H9 (cell line): Measurements from ENCODE around the gene PKNOX2. TPM values are rescaled to one million over a fixed set of nuclear protein-coding genes. Genes with fewer than 3 reads are reported as not detected.

ENCODE experiments used
- DNase-seq: peaks from one replicate; pipeline ENCODE4 v3.0.0-alpha.2; 2017
- H2AFZ ChIP-seq: one replicate; pipeline ENCODE4 v1.6.1; 2013; ENCODE audit warnings: mild to moderate bottlenecking, low read length, control low read depth, moderate library complexity
- H2AK5ac ChIP-seq: 2 replicates; pipeline ENCODE4 v1.6.1; 2013; ENCODE audit warnings: low read length, control low read depth, mixed read lengths; ENCODE audit not compliant: insufficient read length
- H2BK120ac ChIP-seq: one replicate; pipeline ENCODE4 v1.6.1; 2013; ENCODE audit warnings: low read depth, mild to moderate bottlenecking, low read length, control low read depth, inconsistent platforms; ENCODE audit not compliant: poor library complexity, severe bottlenecking
- H2BK12ac ChIP-seq: 2 replicates; pipeline ENCODE4 v1.6.1; 2013; ENCODE audit warnings: low read length, control low read depth, mixed read lengths, low read depth; ENCODE audit not compliant: insufficient read length
- H2BK15ac ChIP-seq: 2 replicates; pipeline ENCODE4 v1.6.1; 2013; ENCODE audit warnings: low read depth, low read length, control low read depth
- H2BK20ac ChIP-seq: one replicate; pipeline ENCODE4 v1.6.1; 2013; ENCODE audit warnings: low read depth, mild to moderate bottlenecking, low read length, control low read depth, inconsistent platforms; ENCODE audit not compliant: poor library complexity, severe bottlenecking
- H2BK5ac ChIP-seq: 2 replicates; pipeline ENCODE4 v1.6.1; 2013; ENCODE audit warnings: low read length, control low read depth, mixed read lengths; ENCODE audit not compliant: insufficient read length
- H3K14ac ChIP-seq: 2 replicates; pipeline ENCODE4 v1.6.1; 2013; ENCODE audit warnings: low read length, control low read depth; ENCODE audit not compliant: insufficient read depth
- H3K18ac ChIP-seq: 2 replicates; pipeline ENCODE4 v1.6.1; 2013; ENCODE audit warnings: low read depth, mild to moderate bottlenecking, mixed read lengths, low read length, control low read depth; ENCODE audit not compliant: insufficient read length
- H3K23ac ChIP-seq: 2 replicates; pipeline ENCODE4 v1.6.1; 2013; ENCODE audit warnings: low read length, control low read depth, mixed read lengths, low read depth; ENCODE audit not compliant: insufficient read length
- H3K23me2 ChIP-seq: 2 replicates; pipeline ENCODE4 v1.6.1; 2013; ENCODE audit warnings: low read depth, mild to moderate bottlenecking, mixed read lengths, low read length, control low read depth; ENCODE audit not compliant: insufficient read length, poor library complexity, severe bottlenecking
- H3K27ac ChIP-seq: 2 replicates; pipeline ENCODE4 v1.5.1; 2013; ENCODE audit warnings: low read length, control low read depth, mixed read lengths, low read depth; ENCODE audit not compliant: insufficient read length
- H3K27me3 ChIP-seq: 2 replicates; pipeline ENCODE4 v1.6.1; 2013; ENCODE audit warnings: low read length, control low read depth, inconsistent platforms; ENCODE audit not compliant: insufficient read depth
- H3K4ac ChIP-seq: 2 replicates; pipeline ENCODE4 v1.6.1; 2013; ENCODE audit warnings: low read depth, mild to moderate bottlenecking, control low read depth, inconsistent platforms, low read length, moderate library complexity
- H3K4me1 ChIP-seq: 2 replicates; pipeline ENCODE4 v1.6.1; 2013; ENCODE audit warnings: low read length, control low read depth, inconsistent platforms; ENCODE audit not compliant: insufficient read depth
- H3K4me2 ChIP-seq: 2 replicates; pipeline ENCODE4 v1.6.1; 2013; ENCODE audit warnings: low read length, control low read depth, mixed read lengths; ENCODE audit not compliant: insufficient read length, insufficient read depth
- H3K56ac ChIP-seq: 2 replicates; pipeline ENCODE4 v1.6.1; 2013; ENCODE audit warnings: low read depth, mild to moderate bottlenecking, mixed read lengths, low read length, control low read depth; ENCODE audit not compliant: insufficient read length
- H3K79me1 ChIP-seq: 2 replicates; pipeline ENCODE4 v1.6.1; 2013; ENCODE audit warnings: low read depth, mild to moderate bottlenecking, moderate library complexity, low read length, control low read depth, inconsistent platforms; ENCODE audit not compliant: insufficient read depth, poor library complexity, severe bottlenecking
- H3K79me2 ChIP-seq: 2 replicates; pipeline ENCODE4 v1.6.1; 2013; ENCODE audit warnings: low read length, control low read depth, inconsistent platforms; ENCODE audit not compliant: insufficient read depth
- H3K9ac ChIP-seq: 2 replicates; pipeline ENCODE4 v1.6.1; 2013; ENCODE audit warnings: low read length, control low read depth, mixed read lengths; ENCODE audit not compliant: insufficient read length; ENCODE audit errors: extremely low read depth
- H3K9me3 ChIP-seq: one replicate; pipeline ENCODE4 v1.6.1; 2013; ENCODE audit warnings: low read depth, low read length, inconsistent platforms; ENCODE audit not compliant: control insufficient read depth
- H3T11ph ChIP-seq: one replicate; pipeline ENCODE4 v1.6.1; 2013; ENCODE audit warnings: mild to moderate bottlenecking, low read length, control low read depth, inconsistent platforms
- H4K20me1 ChIP-seq: one replicate; pipeline ENCODE4 v1.6.1; 2013; ENCODE audit not compliant: control insufficient read depth, insufficient read length, insufficient read depth
- H4K5ac ChIP-seq: 2 replicates; pipeline ENCODE4 v1.6.1; 2013; ENCODE audit warnings: low read depth, mild to moderate bottlenecking, mixed read lengths, low read length, control low read depth; ENCODE audit not compliant: insufficient read length
- H4K8ac ChIP-seq: replicated peaks from 2 replicates; pipeline ENCODE4 v1.6.1; 2013; ENCODE audit warnings: low read length, control low read depth, mixed read lengths, low read depth; ENCODE audit not compliant: insufficient read length
- H4K91ac ChIP-seq: 2 replicates; pipeline ENCODE4 v1.6.1; 2013; ENCODE audit warnings: low read depth, mild to moderate bottlenecking, moderate library complexity, mixed read lengths, low read length, control low read depth; ENCODE audit not compliant: insufficient read length
- H3K27ac Mint-ChIP-seq, 3 experiments: 2 replicates in 2 of 3; 3 replicates in 1 of 3; pipeline ENCODE4 v1.8.0; 2020 to 2021; ENCODE audit warnings: mixed read lengths in 3 of 3, mild to moderate bottlenecking in 1 of 3, moderate library complexity in 1 of 3
- H3K27me3 Mint-ChIP-seq: 2 replicates; pipeline ENCODE4 v1.8.0; 2021; ENCODE audit warnings: low read depth, mild to moderate bottlenecking, moderate library complexity, mixed read lengths
- H3K36me3 Mint-ChIP-seq, 3 experiments: 2 replicates in 2 of 3; 3 replicates in 1 of 3; pipeline ENCODE4 v1.8.0; 2020 to 2021; ENCODE audit warnings: low read depth in 3 of 3, mixed read lengths in 3 of 3; ENCODE audit not compliant: insufficient read depth in 1 of 3
- H3K4me1 Mint-ChIP-seq, 2 experiments: 2 replicates each; pipeline ENCODE4 v1.8.0; 2020; ENCODE audit warnings: mixed read lengths in 2 of 2
- H3K4me3 Mint-ChIP-seq, 2 experiments: 2 replicates in 1 of 2; 3 replicates in 1 of 2; pipeline ENCODE4 v1.8.0; 2020 to 2021; ENCODE audit warnings: mild to moderate bottlenecking in 2 of 2, mixed read lengths in 2 of 2, moderate library complexity in 1 of 2
- H3K9me3 Mint-ChIP-seq, 2 experiments: 2 replicates in 1 of 2; 3 replicates in 1 of 2; pipeline ENCODE4 v1.8.0; 2020; ENCODE audit warnings: mild to moderate bottlenecking in 2 of 2, mixed read lengths in 2 of 2, moderate library complexity in 1 of 2
- WGBS: extraction: QIAGEN DNeasy Blood & Tissue Kit; methylation state at CpG from one replicate; pipeline ENCODE4 v1.1.7; 2013; ENCODE audit warnings: missing lambda C conversion rate, low lambda C conversion rate, mixed read lengths; ENCODE audit not compliant: insufficient read length; ENCODE audit errors: extremely low coverage; 5-methylcytosine and 5-hydroxymethylcytosine counted together
- total RNA-seq: library from RNA; stranded (reverse); gene quantifications from 2 replicates; pipeline ENCODE4 v1.2.1, GENCODE V29; 2021
- TF ChIP-seq, protein P1 (sequence below): fragments of 200-600 bp; sonication (generic); conservative IDR thresholded peaks from 3 replicates; pipeline ENCODE4 v1.8.0; 2021; ENCODE audit warnings: antibody characterized with exemption, mild to moderate bottlenecking

PKNOX2 gene
- total RNA-seq, 1 experiment from 2014 or later: 1.3 TPM

DNA sequence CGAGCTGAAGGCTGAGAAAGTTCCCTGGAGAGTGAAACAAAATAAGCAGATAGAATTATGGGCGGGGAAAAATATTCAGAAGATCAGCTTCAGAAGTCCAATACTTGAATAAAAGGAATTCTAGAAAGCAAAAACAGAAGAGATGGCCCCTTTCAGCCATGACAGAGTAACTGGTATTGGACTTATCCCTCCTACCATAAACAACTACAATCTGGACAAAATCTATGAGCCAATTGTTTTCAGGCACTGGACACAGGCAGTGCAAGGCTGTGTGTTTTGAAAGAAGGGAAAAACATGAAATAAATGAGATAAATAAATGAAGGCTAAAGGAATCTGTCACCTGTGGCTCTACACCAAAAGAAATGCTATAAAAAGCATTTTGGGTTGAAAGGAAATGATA is 305.8 kb downstream of the PKNOX2 start:
- H3K4me1 Mint-ChIP-seq: peaks cover 7% of the 10 kb centered on the region in 2 experiments
- Histone ChIP-seq H2BK120ac (no peak overlapping the region), H3K27ac (no peak overlapping the region), H3K9ac (no peak overlapping the region), H3K4me2 (no peak overlapping the region), H2BK12ac (no peak overlapping the region), H2BK15ac (no peak overlapping the region), H3K9me3 (no peaks in the 10 kb centered on the region), H4K20me1 (no peaks in the 10 kb centered on the region), H2AFZ (no peak overlapping the region), H3K18ac (no peak overlapping the region), H3K79me1 (no peaks in the 10 kb centered on the region), H4K8ac (no peak overlapping the region), H3K14ac (no peak overlapping the region), H3K79me2 (no peaks in the 10 kb centered on the region), H3K23me2 (no peaks in the 10 kb centered on the region), H4K91ac (no peak overlapping the region), H3T11ph (no peak overlapping the region), H3K4ac (no peak overlapping the region), H3K27me3 (no peaks in the 10 kb centered on the region), H2BK20ac (no peak overlapping the region), H2AK5ac (no peak overlapping the region), H3K56ac (no peak overlapping the region), H4K5ac (no peak overlapping the region), H3K23ac (no peak overlapping the region), H3K4me1 (no peaks in the 10 kb centered on the region; the same call in 1 of the 2 replicates), H2BK5ac (no peak overlapping the region)
- H3K27me3 Mint-ChIP-seq: no peaks in the 10 kb centered on the region
- H3K4me3 Mint-ChIP-seq: no peak overlapping the region
- no peak for DNase-seq
- no CpG with 5 or more reads among the region's 2 CpGs for WGBS
- TF ChIP-seq, protein P1, sequence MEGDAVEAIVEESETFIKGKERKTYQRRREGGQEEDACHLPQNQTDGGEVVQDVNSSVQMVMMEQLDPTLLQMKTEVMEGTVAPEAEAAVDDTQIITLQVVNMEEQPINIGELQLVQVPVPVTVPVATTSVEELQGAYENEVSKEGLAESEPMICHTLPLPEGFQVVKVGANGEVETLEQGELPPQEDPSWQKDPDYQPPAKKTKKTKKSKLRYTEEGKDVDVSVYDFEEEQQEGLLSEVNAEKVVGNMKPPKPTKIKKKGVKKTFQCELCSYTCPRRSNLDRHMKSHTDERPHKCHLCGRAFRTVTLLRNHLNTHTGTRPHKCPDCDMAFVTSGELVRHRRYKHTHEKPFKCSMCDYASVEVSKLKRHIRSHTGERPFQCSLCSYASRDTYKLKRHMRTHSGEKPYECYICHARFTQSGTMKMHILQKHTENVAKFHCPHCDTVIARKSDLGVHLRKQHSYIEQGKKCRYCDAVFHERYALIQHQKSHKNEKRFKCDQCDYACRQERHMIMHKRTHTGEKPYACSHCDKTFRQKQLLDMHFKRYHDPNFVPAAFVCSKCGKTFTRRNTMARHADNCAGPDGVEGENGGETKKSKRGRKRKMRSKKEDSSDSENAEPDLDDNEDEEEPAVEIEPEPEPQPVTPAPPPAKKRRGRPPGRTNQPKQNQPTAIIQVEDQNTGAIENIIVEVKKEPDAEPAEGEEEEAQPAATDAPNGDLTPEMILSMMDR: no peak
- H3K36me3 Mint-ChIP-seq: peaks cover 1 to 22% (median 16%) of the 10 kb centered on the region in 3 experiments; a peak in 5 of 7 replicates
- H3K27ac Mint-ChIP-seq: no peak overlapping the region
- H3K9me3 Mint-ChIP-seq: no peaks in the 10 kb centered on the region
